Measurements from ENCODE around the gene EXOSC3.
"Not testable (repeated sequence)": the region's sequence is repeated elsewhere in the genome, so short reads cannot be mapped to it uniquely, and the experiment has no call there.

The EXOSC3 gene

GRCh38 chr9:37761511-37761910, 23.4 kb downstream of the EXOSC3 start:
- no peak for TF ChIP-seq CTCF (IDR thresholded peaks at IDR 0.05; ENCODE audit: insufficient read depth, low read length, poor library complexity, severe bottlenecking)
- Histone ChIP-seq H3K36me3 (ENCODE audit: control insufficient read depth, insufficient read depth, low read length) (no peaks in the 10 kb centered on the region), H3K27me3 (replicated peaks; ENCODE audit: control insufficient read depth, insufficient read depth, low read length) (no peaks in the 10 kb centered on the region), H3K4me3 (replicated peaks; ENCODE audit: low read depth, low read length) (no peak overlapping the region)
- no peak for DNase-seq (ENCODE audit: extremely low read depth, insufficient read length)

DNA sequence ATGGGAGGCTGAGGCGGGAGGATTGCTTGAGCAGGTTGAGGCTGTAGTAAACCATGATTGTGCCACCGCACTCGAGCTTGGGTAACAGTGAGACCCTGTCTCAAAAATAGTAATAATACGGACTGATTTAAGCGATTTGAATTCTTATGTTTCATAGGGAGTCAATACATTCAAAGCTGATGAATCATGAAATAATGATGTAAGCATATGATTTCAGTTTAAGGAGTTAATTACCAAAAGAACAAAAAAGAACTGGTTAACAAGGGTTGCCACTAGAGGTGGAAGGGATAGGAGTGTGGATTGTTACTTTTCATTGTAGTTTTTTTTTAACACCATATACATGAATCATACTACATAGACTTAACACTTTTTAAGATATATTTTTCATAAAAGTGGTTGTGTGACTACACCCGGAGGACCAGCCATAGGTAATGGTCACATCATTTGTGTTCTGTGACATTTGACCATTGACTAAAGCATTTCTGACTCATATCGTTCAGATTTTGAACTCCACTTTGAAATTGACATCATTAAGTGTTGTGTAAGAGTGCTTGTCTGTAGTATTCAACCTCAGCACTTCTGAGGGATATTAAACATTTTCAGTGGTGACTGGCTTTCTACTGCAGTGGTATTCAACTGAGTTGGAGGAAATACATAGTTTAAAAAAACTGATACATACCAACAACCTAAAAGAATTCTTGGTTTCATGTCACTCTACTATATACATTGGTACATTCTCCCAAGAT, 24.3 kb downstream of the EXOSC3 start:
- no peak for TF ChIP-seq CTCF (IDR thresholded peaks at IDR 0.05; ENCODE audit: insufficient read depth, low read length, poor library complexity, severe bottlenecking)
- no peak for DNase-seq (ENCODE audit: extremely low read depth, insufficient read length)
- Histone ChIP-seq H3K27me3 (replicated peaks; ENCODE audit: control insufficient read depth, insufficient read depth, low read length) (no peaks in the 10 kb centered on the region), H3K4me3 (replicated peaks; ENCODE audit: low read depth, low read length) (no peak overlapping the region), H3K36me3 (ENCODE audit: control insufficient read depth, insufficient read depth, low read length) (no peaks in the 10 kb centered on the region)

DNA sequence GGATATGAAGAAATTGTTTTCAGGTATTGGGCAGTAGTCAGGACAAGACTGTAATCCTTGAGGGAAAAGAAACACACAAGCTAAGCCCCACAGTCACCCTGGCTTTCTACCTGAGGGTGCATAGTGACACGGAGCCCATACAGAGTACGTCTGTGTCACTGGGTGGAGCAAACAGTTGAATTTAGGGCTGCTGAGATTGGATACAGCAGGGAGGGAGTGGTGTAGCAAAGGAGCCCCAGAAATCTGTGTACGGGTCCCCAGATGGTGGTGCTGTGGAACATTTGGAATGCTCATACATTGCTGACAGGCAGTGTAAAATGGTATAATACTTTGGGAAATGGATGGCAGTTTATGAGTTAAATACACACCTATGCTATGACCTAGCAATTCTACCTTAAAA, 26.1 kb downstream of the EXOSC3 start:
- no peak for TF ChIP-seq CTCF (IDR thresholded peaks at IDR 0.05; ENCODE audit: insufficient read depth, low read length, poor library complexity, severe bottlenecking)
- no peak overlapping the region for H3K4me3 ChIP-seq (replicated peaks; ENCODE audit: low read depth, low read length)
- no peaks in the 10 kb centered on the region for H3K36me3 ChIP-seq (ENCODE audit: control insufficient read depth, insufficient read depth, low read length)
- no peak for DNase-seq (ENCODE audit: extremely low read depth, insufficient read length)
- H3K27me3 ChIP-seq (replicated peaks; ENCODE audit: control insufficient read depth, insufficient read depth, low read length), result no peaks in the 10 kb centered on the region

DNA sequence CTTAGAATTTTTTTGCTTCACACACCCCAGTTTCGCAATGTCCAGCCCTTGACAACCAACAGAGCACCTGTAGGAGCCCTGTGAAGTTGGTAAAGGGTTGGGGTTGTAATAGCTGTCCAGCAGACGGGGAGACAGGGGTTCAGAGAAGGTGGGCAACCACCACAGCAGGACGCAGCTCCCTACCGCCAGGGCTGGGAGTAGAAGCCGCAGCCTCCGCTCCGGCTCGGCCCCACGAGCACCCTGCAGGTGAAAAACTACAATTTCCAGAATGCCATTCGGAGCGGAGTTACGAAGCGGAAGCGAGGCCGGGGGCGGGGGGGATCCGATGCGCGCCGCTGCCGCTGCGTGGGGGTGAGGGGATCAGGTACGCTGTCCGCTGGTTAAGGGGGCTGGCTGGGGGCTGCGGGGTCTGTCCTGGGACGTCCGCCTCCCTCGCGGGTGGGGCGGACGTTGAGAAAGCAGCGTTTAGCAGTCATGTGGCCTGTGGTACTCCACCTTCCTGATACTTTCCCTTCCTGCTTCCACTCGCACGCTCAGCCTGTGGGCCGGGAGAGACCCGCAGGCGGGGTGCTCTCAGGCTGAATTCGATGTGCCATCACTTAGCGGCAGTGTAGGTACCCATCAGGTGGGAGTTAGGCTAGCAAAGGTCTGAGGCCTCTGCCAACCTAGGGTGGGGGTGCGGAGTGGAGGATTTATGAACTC, 31.2 kb downstream of the EXOSC3 start, which contains the start of gene TRMT10B:
Gene TRMT10B (plus strand): TSS at position 317 of the 702 bp plus-strand sequence. CDS start 8,127 bp downstream, outside the sequence.
- peak; percentile 82 for DNase-seq (ENCODE audit: extremely low read depth, insufficient read length)
- H3K27me3 ChIP-seq (replicated peaks; ENCODE audit: control insufficient read depth, insufficient read depth, low read length), result no peaks in the 10 kb centered on the region
- no peak for TF ChIP-seq CTCF (IDR thresholded peaks at IDR 0.05; ENCODE audit: insufficient read depth, low read length, poor library complexity, severe bottlenecking)
- no peaks in the 10 kb centered on the region for H3K36me3 ChIP-seq (ENCODE audit: control insufficient read depth, insufficient read depth, low read length)
- H3K4me3 ChIP-seq (replicated peaks; ENCODE audit: low read depth, low read length), result peak within 1 kb of the TSS; percentile 71

- Histone ChIP-seq H3K4me3 (replicated peaks; ENCODE audit: low read depth, low read length) (peak overlapping the region; percentile 71), H3K27me3 (replicated peaks; ENCODE audit: control insufficient read depth, insufficient read depth, low read length) (no peaks in the 10 kb centered on the region), H3K36me3 (ENCODE audit: control insufficient read depth, insufficient read depth, low read length) (no peaks in the 10 kb centered on the region)
- DNase-seq (ENCODE audit: extremely low read depth, insufficient read length), result no peak
- no peak for TF ChIP-seq CTCF (IDR thresholded peaks at IDR 0.05; ENCODE audit: insufficient read depth, low read length, poor library complexity, severe bottlenecking)
These were observed 32.0 kb downstream of the EXOSC3 start for GRCh38 chr9:37752642-37753488.

GRCh38 chr9:37752112-37752511, 32.8 kb downstream of the EXOSC3 start:
- H3K27me3 ChIP-seq (replicated peaks; ENCODE audit: control insufficient read depth, insufficient read depth, low read length); DNase-seq (ENCODE audit: extremely low read depth, insufficient read length); H3K4me3 ChIP-seq (replicated peaks; ENCODE audit: low read depth, low read length): not testable (repeated sequence)

DNA sequence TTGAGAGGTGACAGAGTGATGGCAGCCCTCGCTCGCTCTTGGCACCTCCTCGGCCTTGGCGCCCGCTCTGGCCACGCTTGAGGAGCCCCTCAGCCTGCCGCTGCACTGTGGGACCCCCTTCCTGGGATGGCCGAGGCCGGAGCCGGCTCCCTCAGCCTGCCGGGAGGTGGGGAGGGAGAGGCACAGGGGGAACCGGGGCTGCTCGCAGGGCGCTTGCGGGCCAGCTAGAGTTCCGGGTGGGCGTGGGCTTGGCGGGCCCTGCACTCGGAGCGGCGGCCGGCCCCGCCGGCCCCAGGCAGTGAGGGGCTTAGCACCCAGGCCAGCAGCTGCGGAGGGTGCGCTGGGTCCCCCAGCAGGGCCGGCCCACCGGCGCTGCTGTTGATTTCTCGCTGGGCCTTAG, 33.2 kb downstream of the EXOSC3 start:
- not testable (repeated sequence) for H3K36me3 ChIP-seq (ENCODE audit: control insufficient read depth, insufficient read depth, low read length); DNase-seq (ENCODE audit: extremely low read depth, insufficient read length); H3K4me3 ChIP-seq (replicated peaks; ENCODE audit: low read depth, low read length); H3K27me3 ChIP-seq (replicated peaks; ENCODE audit: control insufficient read depth, insufficient read depth, low read length)

More at GRCh38 chr9:37752112-37752511, 32.8 kb downstream of the EXOSC3 start:
- not testable (repeated sequence) for H3K36me3 ChIP-seq (ENCODE audit: control insufficient read depth, insufficient read depth, low read length)

Measured in GM06990 (cell line).